HG03571 (cell line): Measurements from ENCODE around the gene SPACA5B.
"Not testable (repeated sequence)": the region's sequence is repeated elsewhere in the genome, so short reads cannot be mapped to it uniquely, and the experiment has no call there.

Source experiments
- ATAC-seq: cut with Tn5 transposase; IDR thresholded peaks from one replicate; pipeline ENCODE4 v1.9.1; 2021; ENCODE audit not compliant: unreplicated experiment

Gene SPACA5B

GRCh38 chrX:48130326-48130725 is at the start of gene SPACA5B:
SPACA5B (plus strand) TSS chrX:48130626; CDS start chrX:48130688, 62 bp downstream.
- not testable (repeated sequence) for ATAC-seq

GRCh38 chrX:48083212-48083611 is 47.2 kb upstream of the SPACA5B start:
- no peak for ATAC-seq

DNA sequence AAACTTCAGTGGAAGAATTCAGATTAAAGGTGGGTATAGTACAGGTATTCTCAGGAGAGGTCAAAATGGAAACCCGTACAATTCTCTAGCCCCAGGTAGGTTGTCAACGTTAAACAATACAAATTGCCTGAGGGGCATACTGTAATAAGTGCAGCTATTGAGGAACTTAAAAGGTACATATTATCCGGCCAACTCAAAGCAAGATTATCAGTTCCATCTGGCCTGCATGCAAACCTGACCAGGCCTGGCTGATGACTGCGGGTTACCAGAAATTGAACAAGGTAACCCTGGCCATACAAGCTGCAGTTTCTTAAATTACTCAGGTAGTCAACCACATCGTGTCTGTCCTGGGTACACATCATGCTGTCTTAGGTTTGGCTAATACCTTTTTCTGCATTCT is 46.7 kb upstream of the SPACA5B start:
- ATAC-seq, result no peak

GRCh38 chrX:48086082-48086481 is 44.3 kb upstream of the SPACA5B start:
- no peak for ATAC-seq

- ATAC-seq, result no peak
These were observed 40.3 kb upstream of the SPACA5B start for GRCh38 chrX:48090123-48090522.

GRCh38 chrX:48092558-48092957 is 37.9 kb upstream of the SPACA5B start:
- ATAC-seq, result not testable (repeated sequence)

GRCh38 chrX:48101443-48101842 is 29.0 kb upstream of the SPACA5B start:
- ATAC-seq, result no peak

- ATAC-seq, result no peak
These were observed 27.5 kb upstream of the SPACA5B start for GRCh38 chrX:48102874-48103374.

- no peak for ATAC-seq
These were observed 22.7 kb upstream of the SPACA5B start for GRCh38 chrX:48107717-48108116.

DNA sequence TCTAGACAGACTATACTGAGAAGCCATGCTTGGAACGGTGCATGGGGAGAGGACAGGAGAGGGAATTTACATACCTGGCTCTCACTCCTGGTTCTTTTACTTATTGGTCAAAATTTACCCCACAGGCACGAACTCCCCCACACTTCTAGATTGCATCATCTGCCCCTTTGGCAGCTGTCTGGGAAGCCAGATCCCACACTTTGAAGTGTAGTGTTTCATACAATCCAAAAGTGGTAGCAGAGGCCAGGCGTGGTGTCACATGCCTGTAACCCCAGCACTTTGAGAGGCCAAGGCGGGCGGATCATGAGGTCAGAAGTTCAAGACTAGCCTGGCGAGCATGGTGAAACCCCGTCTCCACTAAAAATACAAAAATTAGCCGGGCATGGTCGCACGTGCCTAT is 5.1 kb upstream of the SPACA5B start:
- not testable (repeated sequence) for ATAC-seq

DNA sequence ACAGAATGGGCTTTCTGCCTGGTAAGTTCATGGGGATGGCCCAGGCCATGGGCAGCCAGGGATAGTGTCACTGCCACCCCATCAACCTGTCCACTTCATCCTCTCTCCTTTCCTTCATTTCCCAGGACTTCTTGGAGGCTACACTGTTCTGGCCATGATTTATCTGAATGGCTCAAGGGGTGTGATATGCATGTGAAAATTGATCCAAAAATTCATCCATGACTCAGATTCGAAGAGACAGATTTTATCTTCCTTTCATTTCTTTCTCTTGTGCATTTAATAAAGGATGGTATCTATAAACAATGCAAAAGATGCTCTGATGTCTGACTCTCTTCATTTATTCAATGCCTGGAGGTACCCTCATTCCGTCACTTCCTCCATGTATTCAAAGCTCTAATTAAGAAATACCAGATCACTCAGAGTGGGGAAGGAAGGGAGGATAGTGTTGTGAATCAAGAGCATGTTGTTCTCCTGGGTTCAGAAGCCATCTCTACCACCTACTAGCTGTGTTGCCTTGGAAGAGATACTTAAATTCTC is 1.9 kb downstream of the SPACA5B start:
- ATAC-seq, result not testable (repeated sequence)

- ATAC-seq, result not testable (repeated sequence)
These were observed 8.7 kb downstream of the SPACA5B start for GRCh38 chrX:48139076-48139475.

DNA sequence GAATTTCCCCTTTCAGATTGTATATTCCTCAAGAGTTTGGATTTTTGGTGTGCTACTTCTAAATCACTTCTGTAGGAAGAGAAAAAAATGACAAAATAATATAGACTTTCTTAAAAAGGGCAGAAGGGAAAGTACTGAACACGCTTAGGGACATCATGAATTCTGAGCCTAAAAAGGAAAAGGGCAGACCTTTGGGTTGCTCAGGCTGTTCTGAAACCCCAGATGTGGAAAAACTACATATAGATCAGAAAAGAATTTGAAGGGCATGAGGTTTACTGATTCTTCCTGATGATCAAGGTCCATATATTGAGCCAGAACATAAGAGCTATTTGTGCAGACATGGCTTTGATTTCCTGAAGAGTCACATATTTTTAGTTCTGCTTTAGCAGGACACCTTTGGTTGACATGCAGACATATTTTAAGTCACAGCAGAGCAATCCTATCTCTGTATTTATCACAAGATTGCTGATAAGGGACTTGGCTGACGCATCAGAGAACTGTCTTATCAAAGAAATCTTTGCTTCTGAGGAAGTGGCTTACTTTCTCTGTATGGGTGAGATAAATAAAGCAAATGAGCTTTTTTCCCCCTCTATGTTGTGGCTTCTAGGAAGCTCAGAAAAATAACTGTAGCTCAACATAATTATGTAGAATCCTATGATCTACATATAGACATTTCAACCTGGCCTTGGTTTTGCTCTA is 11.5 kb downstream of the SPACA5B start:
- ATAC-seq, result not testable (repeated sequence)

GRCh38 chrX:48142697-48143096 is 12.3 kb downstream of the SPACA5B start:
- ATAC-seq, result not testable (repeated sequence)

DNA sequence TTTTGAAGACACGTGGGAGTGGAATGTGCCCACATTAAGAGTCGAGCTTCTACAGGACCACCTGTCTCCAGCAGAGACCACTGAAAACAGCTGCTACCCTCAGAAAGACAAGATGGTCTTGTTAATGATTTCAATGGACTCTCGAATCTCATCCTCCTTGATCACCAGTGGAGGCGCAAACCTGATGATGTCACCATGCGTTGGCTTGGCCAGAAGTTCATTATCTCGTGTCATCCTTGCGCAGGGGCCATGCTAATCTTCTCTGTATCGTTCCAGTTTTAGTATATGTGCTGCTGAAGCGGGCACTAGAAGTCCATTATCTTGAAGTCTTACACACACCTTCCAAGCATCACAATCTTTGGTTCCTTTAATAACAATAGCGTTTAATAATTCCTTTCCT is 23.3 kb downstream of the SPACA5B start:
- ATAC-seq, result no peak

- ATAC-seq, result no peak
These were observed 24.4 kb downstream of the SPACA5B start for GRCh38 chrX:48154796-48155195.

DNA sequence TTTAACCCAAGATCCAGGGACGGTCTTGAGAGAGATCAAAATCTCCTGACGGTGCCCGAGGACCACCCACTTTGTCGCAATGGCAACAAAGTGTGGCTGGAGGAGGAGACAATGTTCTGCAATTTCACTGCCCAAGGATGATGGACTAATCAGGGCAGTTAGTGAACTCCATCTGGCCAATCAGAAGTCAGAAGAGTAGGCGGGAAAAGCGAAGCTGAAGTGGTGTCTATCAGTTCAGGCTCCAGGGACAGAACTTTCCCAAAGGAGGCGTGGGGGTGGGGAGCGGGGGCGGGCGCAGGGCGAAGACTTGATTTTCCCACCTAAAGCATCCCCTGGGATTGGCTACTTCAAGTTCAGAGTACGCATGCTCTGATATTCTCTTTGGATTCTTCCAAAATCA is 25.6 kb downstream of the SPACA5B start:
- no peak for ATAC-seq

- ATAC-seq, result no peak
These were observed 34.8 kb downstream of the SPACA5B start for GRCh38 chrX:48165241-48165640.

DNA sequence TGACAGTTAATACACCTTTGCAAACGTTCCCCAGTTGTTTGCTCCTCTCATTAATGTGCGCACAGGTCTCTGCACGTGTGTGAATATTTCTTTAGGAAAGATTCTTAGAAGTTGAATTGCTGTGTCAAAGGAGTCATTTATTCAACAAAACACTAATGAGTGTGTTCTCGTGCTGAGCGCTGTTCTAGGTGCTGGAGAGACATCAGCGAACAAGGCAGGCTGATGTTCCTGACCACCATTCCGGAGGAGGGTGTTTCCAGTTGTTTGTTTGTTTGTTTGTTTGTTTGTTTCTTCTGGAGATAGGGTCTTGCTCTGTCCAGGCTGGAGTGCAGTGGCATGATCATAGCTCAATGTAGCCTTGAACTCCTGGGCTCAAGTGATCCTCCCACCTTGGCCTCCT is 35.9 kb downstream of the SPACA5B start:
- not testable (repeated sequence) for ATAC-seq

GRCh38 chrX:48179691-48180090 is 49.3 kb downstream of the SPACA5B start:
- ATAC-seq, result no peak

DNA sequence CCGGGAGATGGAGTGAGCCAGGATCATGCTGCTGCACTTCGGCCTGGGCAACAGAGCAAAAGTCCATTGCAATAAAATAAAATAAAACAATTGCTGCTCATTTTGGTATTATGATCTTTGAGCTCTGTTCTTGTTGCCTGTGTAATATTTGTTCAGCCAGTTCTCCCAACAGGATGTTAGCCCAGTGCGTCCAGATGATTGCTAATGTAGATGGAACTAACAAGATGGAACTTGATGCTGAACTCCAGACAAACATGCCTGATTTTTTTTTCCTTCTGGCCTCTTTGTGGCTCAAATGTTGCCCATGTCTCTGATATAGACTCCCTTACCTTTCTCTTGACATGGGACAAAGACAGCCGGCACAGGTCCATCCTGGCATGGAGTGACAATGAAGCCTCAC is 50.4 kb downstream of the SPACA5B start:
- ATAC-seq, result no peak

GRCh38 chrX:48181882-48182281 is 51.5 kb downstream of the SPACA5B start:
- ATAC-seq, result not testable (repeated sequence)
